ENCODE results near the gene MIEF1.

DNA sequence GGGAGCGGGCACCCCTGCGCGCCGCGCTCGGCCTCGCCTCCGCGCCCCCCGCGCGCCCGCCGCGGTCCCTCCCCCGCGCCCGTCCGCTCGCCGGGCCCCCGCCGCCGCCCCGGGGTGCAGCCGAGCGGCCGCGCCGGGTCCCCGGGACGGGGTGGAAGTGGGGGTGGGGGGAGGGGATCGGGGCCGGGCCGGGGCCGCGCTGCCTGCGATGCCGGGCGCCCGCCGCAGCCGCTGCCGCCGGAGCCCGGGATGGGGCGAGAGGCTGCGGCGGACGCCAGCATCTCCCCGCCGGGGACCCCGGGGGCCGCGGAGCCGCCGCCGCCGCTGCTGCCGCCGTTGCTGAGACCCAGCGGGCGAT lies 44.9 kb upstream of the MIEF1 start:
- TF ChIP-seq POLR2A (IDR thresholded peaks at IDR 0.05; ENCODE audit: low read depth, low read length): no peak
- TF ChIP-seq TAF1 (IDR thresholded peaks at IDR 0.05; ENCODE audit: borderline replicate concordance, low read depth, low read length): no peak
- TF ChIP-seq POLR2AphosphoS5 (IDR thresholded peaks at IDR 0.05; ENCODE audit: low read depth, low read length): no peak

Data from GM12892 (cell line).